IMR-90 (cell line): ENCODE data around the gene RTEL1. TPM values are rescaled to one million over a fixed set of nuclear protein-coding genes. Genes with fewer than 3 reads are reported as not detected.
A peak's percentile ranks its signal among the peaks of the same experiment; 100 is the strongest.

Experiments used
- ATAC-seq: fragments of 200-7000 bp; cut with Tn5 transposase; 2 replicates; pipeline ENCODE4 v1.9.1; 2020; ENCODE audit warnings: low read depth, mild to moderate bottlenecking, moderate library complexity
- BruUV-seq: library from RNA; stranded (reverse); fragments of 400-500 nt; replicated peaks from 2 replicates; lab custom pipeline; 2021; lab: Mats Ljungman, UMichigan
- CTCF ChIA-PET: fragments of 300-600 bp; formaldehyde crosslinking; extraction: SDS; loops from one replicate; lab custom pipeline; 2021; ENCODE audit warnings: antibody characterized with exemption; lab: Yijun Ruan, JAX
- POLR2A ChIA-PET: fragments of 300-600 bp; sonication (Branson Sonifier 250); formaldehyde crosslinking; loops from one replicate; lab custom pipeline; 2022; ENCODE audit warnings: antibody characterized with exemption; ENCODE audit not compliant: unreplicated experiment; lab: Charles Lee
- DNase-seq: peaks from one replicate; pipeline ENCODE4 v3.0.0; 2013
- H2AFZ ChIP-seq: replicated peaks from 2 replicates; pipeline ENCODE3; 2013; ENCODE audit warnings: low read length, mild to moderate bottlenecking; ENCODE audit not compliant: poor library complexity
- H2AK5ac ChIP-seq: 2 replicates; pipeline ENCODE4 v1.6.1; 2013; ENCODE audit warnings: low read depth, low read length, inconsistent platforms
- H2AK9ac ChIP-seq: replicated peaks from 2 replicates; pipeline ENCODE3; 2013; ENCODE audit warnings: mild to moderate bottlenecking, low read depth, low read length, moderate library complexity; ENCODE audit not compliant: poor library complexity
- H2BK120ac ChIP-seq: 2 replicates; pipeline ENCODE4 v1.6.1; 2013; ENCODE audit warnings: low read depth, low read length, inconsistent platforms
- H2BK15ac ChIP-seq: 3 replicates; pipeline ENCODE4 v1.6.1; 2013; ENCODE audit warnings: low read depth, low read length, inconsistent platforms
- H2BK20ac ChIP-seq: 2 replicates; pipeline ENCODE4 v1.6.1; 2013; ENCODE audit warnings: low read depth, mild to moderate bottlenecking, inconsistent platforms, low read length, moderate library complexity
- H2BK5ac ChIP-seq: 2 replicates; pipeline ENCODE4 v1.6.1; 2013; ENCODE audit warnings: mild to moderate bottlenecking, low read depth, low read length, inconsistent platforms; ENCODE audit not compliant: poor library complexity, severe bottlenecking
- H3K14ac ChIP-seq: replicated peaks from 2 replicates; pipeline ENCODE4 v1.6.1; 2013; ENCODE audit warnings: low read depth, low read length, inconsistent platforms
- H3K18ac ChIP-seq: 2 replicates; pipeline ENCODE4 v1.6.1; 2013; ENCODE audit warnings: low read depth, low read length, control low read depth
- H3K23ac ChIP-seq: 2 replicates; pipeline ENCODE4 v1.6.1; 2013; ENCODE audit warnings: low read depth, low read length, inconsistent platforms
- H3K27ac ChIP-seq: 2 replicates; pipeline ENCODE4 v1.5.1; 2013; ENCODE audit warnings: mild to moderate bottlenecking, control low read depth, low read length; ENCODE audit not compliant: insufficient read depth
- H3K27me3 ChIP-seq: 2 replicates; pipeline ENCODE4 v1.6.1; 2013; ENCODE audit warnings: low read length; ENCODE audit not compliant: control insufficient read depth, insufficient read depth
- H3K36me3 ChIP-seq: 2 replicates; pipeline ENCODE4 v1.6.1; 2013; ENCODE audit warnings: low read length, mixed read lengths; ENCODE audit not compliant: control insufficient read depth, insufficient read depth
- H3K4ac ChIP-seq: 2 replicates; pipeline ENCODE4 v1.6.1; 2013; ENCODE audit warnings: low read depth, low read length, inconsistent platforms
- H3K4me1 ChIP-seq: 2 replicates; pipeline ENCODE4 v1.6.1; 2013; ENCODE audit warnings: low read length, mixed read lengths; ENCODE audit not compliant: control insufficient read depth, insufficient read depth
- H3K4me2 ChIP-seq: 2 replicates; pipeline ENCODE4 v1.6.1; 2013; ENCODE audit warnings: low read depth, mild to moderate bottlenecking, control low read depth, low read length, moderate library complexity
- H3K4me3 ChIP-seq: 2 replicates; pipeline ENCODE4 v1.5.1; 2013; ENCODE audit warnings: low read depth, mild to moderate bottlenecking, control low read depth, low read length, moderate library complexity; ENCODE audit not compliant: insufficient read depth
- H3K56ac ChIP-seq: 2 replicates; pipeline ENCODE4 v1.6.1; 2013; ENCODE audit warnings: low read length, inconsistent platforms; ENCODE audit not compliant: insufficient read depth; ENCODE audit errors: extremely low read depth
- H3K79me1 ChIP-seq, 2 experiments: 2 replicates each; pipeline ENCODE4 v1.6.1; 2013; ENCODE audit warnings: low read length in 2 of 2, inconsistent platforms in 1 of 2, low read depth in 1 of 2
- H3K9ac ChIP-seq: 2 replicates; pipeline ENCODE4 v1.6.1; 2013; ENCODE audit warnings: low read depth, low read length, control low read depth
- H3K9me1 ChIP-seq: 2 replicates; pipeline ENCODE4 v1.6.1; 2013; ENCODE audit warnings: low read length, inconsistent platforms; ENCODE audit not compliant: insufficient read depth
- H3K9me3 ChIP-seq: 2 replicates; pipeline ENCODE4 v1.6.1; 2013; ENCODE audit warnings: low read length; ENCODE audit not compliant: control insufficient read depth, insufficient read depth
- H4K20me1 ChIP-seq: 2 replicates; pipeline ENCODE4 v1.6.1; 2013; ENCODE audit warnings: low read length, inconsistent platforms; ENCODE audit not compliant: insufficient read depth
- H4K5ac ChIP-seq: 2 replicates; pipeline ENCODE4 v1.6.1; 2013; ENCODE audit warnings: mild to moderate bottlenecking, low read depth, low read length, control low read depth
- H4K8ac ChIP-seq, 2 experiments: 2 replicates each; pipeline ENCODE4 v1.6.1; 2013; ENCODE audit warnings: low read depth in 2 of 2, low read length in 2 of 2, control low read depth in 1 of 2, inconsistent platforms in 1 of 2
- H4K91ac ChIP-seq: 2 replicates; pipeline ENCODE4 v1.6.1; 2013; ENCODE audit warnings: low read depth, low read length, inconsistent platforms; ENCODE audit not compliant: insufficient read depth
- MAZ ChIP-seq: IDR thresholded peaks from 2 replicates; pipeline ENCODE4 v1.6.1; 2012; ENCODE audit warnings: low read depth, mild to moderate bottlenecking, low read length, improper control_type of control experiment, moderate library complexity, borderline replicate concordance
- WGBS, 2 experiments: methylation state at CpG; one replicate each; pipeline versions ENCODE4 v1.1.5 to v1.1.7; 2013; ENCODE audit warnings: missing lambda C conversion rate in 2 of 2; ENCODE audit not compliant: insufficient read length in 1 of 2; ENCODE audit errors: extremely low coverage in 2 of 2; 5-methylcytosine and 5-hydroxymethylcytosine counted together
- dilution Hi-C: fragments of 300-500 bp; cut with HindIII; formaldehyde crosslinking; loops from one replicate; pipeline ENCODE4 v1.14.3; 2018; ENCODE audit warnings: low sequenced_read_pairs; ENCODE audit not compliant: unreplicated experiment
- in situ Hi-C: fragments of 300-500 bp; cut with MboI; formaldehyde crosslinking; loops from 3 replicates; pipeline ENCODE4 v1.14.3; 2019; ENCODE audit warnings: low sequenced_read_pairs, inconsistent platforms, mixed read lengths
- intact Hi-C: fragments of 100-400 bp; cut with micrococcal nuclease; formaldehyde crosslinking; loops from 2 replicates; pipeline ENCODE4 v1.10.0; 2022
- polyA plus RNA-seq, 3 experiments: library from polyadenylated mRNA; depleted of rRNA; stranded (reverse); fragments of >200 nt; gene quantifications; 2 replicates each; pipeline ENCODE4 v1.2.3, GENCODE V29; 2012; ENCODE audit warnings: low replicate concordance in 1 of 3
- total RNA-seq: library from RNA; depleted of rRNA; stranded (reverse); fragments of >200 nt; gene quantifications from 2 replicates; pipeline ENCODE4 v1.2.3, GENCODE V29; 2012
- TF ChIP-seq, protein P1 (sequence below): fragments of 150-350 bp; IDR thresholded peaks from 2 replicates; pipeline ENCODE4 v1.6.1; 2016; ENCODE audit warnings: low read depth, mild to moderate bottlenecking, low read length, moderate library complexity, borderline replicate concordance

RTEL1 gene
- total and polyA plus RNA-seq, 2 of the 4 experiments (the other 2 are of a cell fraction): 14.7 to 18.8 TPM

GRCh38 chr20:63740070-63740626 lies 82.0 kb downstream of the RTEL1 start:
- ChIA-PET POLR2A (no interaction called here), CTCF (interaction anchor here (0.5 kb wide), 1 partner anchor 34 kb away, joined by 6 read pairs; no protein-coding TSS in a partner anchor)
- H3K9me1 ChIP-seq: no peaks in the 10 kb centered on the region
- no peak overlapping the region for H2BK15ac ChIP-seq
- peak overlapping the region; percentile 54 for H3K4me3 ChIP-seq
- peak overlapping the region; percentile 89 for H2AK5ac ChIP-seq
- H4K91ac ChIP-seq: peak overlapping the region; percentile 88; the same call in 1 of the 2 replicates
- H3K23ac ChIP-seq: peak overlapping the region; percentile 94
- intact Hi-C loops: no loop called here
- H3K14ac ChIP-seq: peak overlapping the region; percentile 93
- no peak overlapping the region for H2BK20ac ChIP-seq
- H3K4ac ChIP-seq: peak overlapping the region; percentile 94
- peaks cover 4 to 9% of the 10 kb centered on the region in 2 experiments; a peak in 2 of 4 replicates for H3K79me1 ChIP-seq
- dilution Hi-C loops: no loop called here
- peak overlapping the region; percentile 91 for H3K27ac ChIP-seq
- peak overlapping the region; percentile 63 to 88 for H4K8ac ChIP-seq
- peak overlapping the region; percentile 82 for H2AFZ ChIP-seq
- peak overlapping the region; percentile 87 for H3K9ac ChIP-seq
- no TSS peak for BruUV-seq
- TF ChIP-seq, protein P1, sequence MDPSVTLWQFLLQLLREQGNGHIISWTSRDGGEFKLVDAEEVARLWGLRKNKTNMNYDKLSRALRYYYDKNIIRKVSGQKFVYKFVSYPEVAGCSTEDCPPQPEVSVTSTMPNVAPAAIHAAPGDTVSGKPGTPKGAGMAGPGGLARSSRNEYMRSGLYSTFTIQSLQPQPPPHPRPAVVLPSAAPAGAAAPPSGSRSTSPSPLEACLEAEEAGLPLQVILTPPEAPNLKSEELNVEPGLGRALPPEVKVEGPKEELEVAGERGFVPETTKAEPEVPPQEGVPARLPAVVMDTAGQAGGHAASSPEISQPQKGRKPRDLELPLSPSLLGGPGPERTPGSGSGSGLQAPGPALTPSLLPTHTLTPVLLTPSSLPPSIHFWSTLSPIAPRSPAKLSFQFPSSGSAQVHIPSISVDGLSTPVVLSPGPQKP: no peak
- TF ChIP-seq MAZ: peak; percentile 29; the same call in 1 of the 2 replicates
- DNase-seq: peak; percentile 7
- peaks cover 10% of the 10 kb centered on the region for H3K4me1 ChIP-seq
- peak overlapping the region; percentile 19; the same call in 1 of the 2 replicates for H4K5ac ChIP-seq
- peak overlapping the region; percentile 99 for H2AK9ac ChIP-seq
- peaks cover 39% of the 10 kb centered on the region; the same call in 1 of the 2 replicates for H3K36me3 ChIP-seq
- no peaks in the 10 kb centered on the region for H3K9me3 ChIP-seq
- no peak overlapping the region for H2BK120ac ChIP-seq
- peak overlapping the region; percentile 90 for H3K56ac ChIP-seq
- no peaks in the 10 kb centered on the region for H3K27me3 ChIP-seq
- in situ Hi-C loops: no loop called here
- ATAC-seq: peak; percentile 43
- peak overlapping the region; percentile 73 for H3K4me2 ChIP-seq
- WGBS, 2 experiments: 3% methylated on average over 18 of the region's 80 CpGs; no CpG with 5 or more reads in 1 of the 2 experiments
- H3K18ac ChIP-seq: no peak overlapping the region; the same call in 1 of the 2 replicates
- H2BK5ac ChIP-seq: peak overlapping the region; percentile 75
- peaks cover 20% of the 10 kb centered on the region for H4K20me1 ChIP-seq
